H1 (cell line): ENCODE data around the gene DNASE1L1. TPM values are rescaled to one million over a fixed set of nuclear protein-coding genes. Genes with fewer than 3 reads are reported as not detected.

Experiments used
- CTCF ChIA-PET: fragments of 300-600 bp; sonication (Branson Sonifier 250); formaldehyde crosslinking; loops from one replicate; lab custom pipeline; 2021; ENCODE audit not compliant: partially characterized antibody; lab: Charles Lee
- POLR2A ChIA-PET: fragments of 300-600 bp; sonication (Branson Sonifier 250); formaldehyde crosslinking; loops from one replicate; lab custom pipeline; 2021; ENCODE audit warnings: inconsistent platforms; ENCODE audit not compliant: partially characterized antibody; lab: Charles Lee
- DNase-seq, 2 experiments: peaks; one replicate each; pipeline versions ENCODE4 v3.0.0 to v3.0.0-alpha.2; 2010 to 2022; ENCODE audit warnings: low spot score in 2 of 2, low read depth in 1 of 2, mixed read lengths in 1 of 2
- FAIRE-seq: peaks from 2 replicates; lab custom pipeline; 2011; peaks lifted over from hg19 to GRCh38; lab: Jason Lieb, UNC
- H2AFZ ChIP-seq: 2 replicates; pipeline ENCODE4 v1.8.1; 2012; ENCODE audit warnings: low read length, inconsistent platforms
- H2AK5ac ChIP-seq: 2 replicates; pipeline ENCODE4 v1.6.1; 2013; ENCODE audit warnings: low read depth, low read length
- H2BK120ac ChIP-seq: replicated peaks from 2 replicates; pipeline ENCODE3; 2013; ENCODE audit warnings: low read depth, low read length, inconsistent platforms
- H2BK12ac ChIP-seq: 2 replicates; pipeline ENCODE4 v1.6.1; 2013; ENCODE audit warnings: low read depth, low read length
- H2BK15ac ChIP-seq: 2 replicates; pipeline ENCODE4 v1.6.1; 2013; ENCODE audit warnings: low read length
- H2BK20ac ChIP-seq: 2 replicates; pipeline ENCODE4 v1.6.1; 2013; ENCODE audit warnings: low read length
- H2BK5ac ChIP-seq: 2 replicates; pipeline ENCODE4 v1.6.1; 2013; ENCODE audit warnings: low read depth, low read length
- H3K14ac ChIP-seq: 2 replicates; pipeline ENCODE4 v1.6.1; 2013; ENCODE audit warnings: inconsistent platforms; ENCODE audit not compliant: insufficient read length
- H3K18ac ChIP-seq: 2 replicates; pipeline ENCODE4 v1.6.1; 2013; ENCODE audit warnings: low read length; ENCODE audit errors: extremely low read depth
- H3K23ac ChIP-seq: 2 replicates; pipeline ENCODE4 v1.6.1; 2013; ENCODE audit warnings: inconsistent platforms; ENCODE audit not compliant: insufficient read length
- H3K23me2 ChIP-seq: 2 replicates; pipeline ENCODE4 v1.6.1; 2013; ENCODE audit warnings: low read depth, low read length
- H3K27ac ChIP-seq: 2 replicates; pipeline ENCODE4 v1.6.1; 2011; ENCODE audit warnings: low read depth, low read length, inconsistent platforms
- H3K27me3 ChIP-seq, 4 experiments: replicated peaks in 1 of 4; 1 replicate in 1 of 4; 2 replicates in 3 of 4; pipeline versions ENCODE4 v1.6.1 to v1.8.1; 2011 to 2013; ENCODE audit warnings: low read length in 3 of 4, mild to moderate bottlenecking in 3 of 4, inconsistent platforms in 2 of 4, mixed read lengths in 2 of 4, moderate library complexity in 1 of 4; ENCODE audit not compliant: control insufficient read depth in 3 of 4, insufficient read depth in 3 of 4; ENCODE audit errors: extremely low read depth in 1 of 4
- H3K36me3 ChIP-seq, 4 experiments: 2 replicates each; pipeline versions ENCODE4 v1.6.1 to v1.8.1; 2011 to 2013; ENCODE audit warnings: mild to moderate bottlenecking in 4 of 4, low read length in 3 of 4, moderate library complexity in 2 of 4, control low read depth in 1 of 4, inconsistent platforms in 1 of 4; ENCODE audit not compliant: insufficient read depth in 4 of 4, control insufficient read depth in 2 of 4
- H3K4ac ChIP-seq: replicated peaks from 2 replicates; pipeline ENCODE3; 2013; ENCODE audit warnings: low read length, low read depth, mixed read lengths, inconsistent platforms; ENCODE audit not compliant: insufficient read length
- H3K4me1 ChIP-seq, 4 experiments: replicated peaks in 1 of 4; 1 replicate in 1 of 4; 2 replicates in 3 of 4; pipeline versions ENCODE4 v1.6.1 to v1.8.1; 2011 to 2013; ENCODE audit warnings: low read length in 3 of 4, inconsistent platforms in 2 of 4, mixed read lengths in 1 of 4; ENCODE audit not compliant: insufficient read depth in 4 of 4, control insufficient read depth in 3 of 4
- H3K4me2 ChIP-seq, 2 experiments: 2 replicates each; pipeline versions ENCODE4 v1.6.1 to v1.8.1; 2011 to 2013; ENCODE audit warnings: low read depth in 2 of 2, low read length in 2 of 2, control low read depth in 1 of 2, inconsistent platforms in 1 of 2, mild to moderate bottlenecking in 1 of 2; ENCODE audit not compliant: insufficient read depth in 1 of 2
- H3K4me3 ChIP-seq, 4 experiments: fragments of 200-600, 300-600 bp in 1 of 4; sonication (generic), shearing (Covaris generic), sonication (Bioruptor Twin) in 1 of 4; 2 replicates each; pipeline versions ENCODE4 v1.5.1 to v1.8.1; 2011 to 2016; ENCODE audit warnings: low read length in 4 of 4, low read depth in 3 of 4, control low read depth in 2 of 4, inconsistent platforms in 2 of 4, mild to moderate bottlenecking in 2 of 4, mixed read lengths in 1 of 4, moderate library complexity in 1 of 4; ENCODE audit not compliant: insufficient read depth in 2 of 4; ENCODE audit errors: extremely low read depth in 1 of 4
- H3K56ac ChIP-seq: replicated peaks from 2 replicates; pipeline ENCODE3; 2013; ENCODE audit warnings: low read depth, mild to moderate bottlenecking, mixed read lengths, low read length, inconsistent platforms; ENCODE audit not compliant: insufficient read length
- H3K79me1 ChIP-seq: 2 replicates; pipeline ENCODE4 v1.6.1; 2013; ENCODE audit warnings: low read depth, low read length, control low read depth
- H3K79me2 ChIP-seq, 2 experiments: 2 replicates each; pipeline versions ENCODE4 v1.6.1 to v1.8.1; 2012 to 2013; ENCODE audit warnings: low read length in 2 of 2, mild to moderate bottlenecking in 2 of 2, inconsistent platforms in 1 of 2; ENCODE audit not compliant: insufficient read depth in 2 of 2, control insufficient read depth in 1 of 2
- H3K9ac ChIP-seq, 4 experiments: replicated peaks in 1 of 4; 1 replicate in 1 of 4; 2 replicates in 3 of 4; pipeline versions ENCODE4 v1.6.1 to v1.8.1; 2011 to 2013; ENCODE audit warnings: low read depth in 3 of 4, low read length in 3 of 4, control low read depth in 2 of 4, mild to moderate bottlenecking in 2 of 4, moderate library complexity in 2 of 4, inconsistent platforms in 1 of 4; ENCODE audit errors: extremely low read depth in 1 of 4
- H3K9me3 ChIP-seq, 2 experiments: 2 replicates each; pipeline versions ENCODE4 v1.6.1 to v1.8.1; 2012 to 2013; ENCODE audit warnings: mild to moderate bottlenecking in 2 of 2, moderate library complexity in 2 of 2, control low read depth in 1 of 2, inconsistent platforms in 1 of 2, low read depth in 1 of 2, low read length in 1 of 2, mixed read lengths in 1 of 2; ENCODE audit not compliant: insufficient read depth in 2 of 2
- H4K20me1 ChIP-seq, 2 experiments: replicated peaks in 1 of 2; 2 replicates each; pipeline versions ENCODE3 to v1.8.1; 2011 to 2013; ENCODE audit warnings: inconsistent platforms in 2 of 2, low read length in 2 of 2, mild to moderate bottlenecking in 1 of 2; ENCODE audit not compliant: insufficient read depth in 2 of 2, control insufficient read depth in 1 of 2
- H4K5ac ChIP-seq: 2 replicates; pipeline ENCODE4 v1.6.1; 2013; ENCODE audit warnings: low read length, low read depth, mixed read lengths, inconsistent platforms; ENCODE audit not compliant: insufficient read length
- H4K8ac ChIP-seq: 2 replicates; pipeline ENCODE4 v1.8.0; 2013; ENCODE audit warnings: mild to moderate bottlenecking, moderate library complexity, low read length, inconsistent platforms; ENCODE audit not compliant: insufficient read depth; ENCODE audit errors: extremely low read depth
- H4K91ac ChIP-seq: replicated peaks from 2 replicates; pipeline ENCODE3; 2013; ENCODE audit warnings: low read length, mixed read lengths, inconsistent platforms; ENCODE audit not compliant: insufficient read length
- CHD2 ChIP-seq: IDR thresholded peaks from 2 replicates; pipeline ENCODE4 v1.6.1; 2012; ENCODE audit warnings: low read length, improper control_type of control experiment
- GTF2F1 ChIP-seq: IDR thresholded peaks from 2 replicates; pipeline ENCODE4 v1.6.1; 2012; ENCODE audit warnings: low read depth, low read length, improper control_type of control experiment, borderline replicate concordance
- POLR2A ChIP-seq, 2 experiments: IDR thresholded peaks; 1 replicate in 1 of 2; 2 replicates in 1 of 2; pipeline ENCODE4 v1.6.1; 2011; ENCODE audit warnings: low read depth in 2 of 2, low read length in 2 of 2, mild to moderate bottlenecking in 2 of 2; ENCODE audit errors: control extremely low read depth in 1 of 2
- POLR2AphosphoS5 ChIP-seq: IDR thresholded peaks from 2 replicates; pipeline ENCODE4 v1.6.1; 2011; ENCODE audit warnings: low read depth, low read length
- RBBP5 ChIP-seq: IDR thresholded peaks from 2 replicates; pipeline ENCODE4 v1.7.1; 2012; ENCODE audit warnings: low read depth, mild to moderate bottlenecking, inconsistent platforms, low read length, moderate library complexity, borderline replicate concordance
- RXRA ChIP-seq: IDR thresholded peaks from 2 replicates; pipeline ENCODE4 v1.6.1; 2011; ENCODE audit warnings: low read depth, mild to moderate bottlenecking, low read length, moderate library complexity; ENCODE audit not compliant: insufficient read depth
- WGBS, 2 experiments: shearing (Covaris generic) in 1 of 2; methylation state at CpG; one replicate each; pipeline versions ENCODE4 v1.1.6 to v1.1.7; 2013 to 2015; ENCODE audit warnings: low lambda C conversion rate in 2 of 2, mixed read lengths in 2 of 2, inconsistent platforms in 1 of 2, low coverage in 1 of 2, missing lambda C conversion rate in 1 of 2; ENCODE audit not compliant: insufficient replicate concordance in 2 of 2, insufficient coverage in 1 of 2, insufficient read length in 1 of 2; ENCODE audit errors: extremely low coverage in 1 of 2, missing lambda C conversion rate in 1 of 2; 5-methylcytosine and 5-hydroxymethylcytosine counted together
- polyA plus RNA-seq, 7 experiments: library from polyadenylated mRNA; depleted of rRNA in 3 of 7; stranded (reverse) in 5 of 7; unstranded in 2 of 7; fragments of >200 nt in 5 of 7; fragments of 200-250 nt in 2 of 7; gene quantifications; 1 replicate in 5 of 7; 2 replicates in 1 of 7; 4 replicates in 1 of 7; pipeline versions ENCODE4 v1.2.1 to v1.2.3, GENCODE V29; 2011 to 2013; ENCODE audit warnings: missing spikeins in 2 of 7, mixed read lengths in 2 of 7
- total RNA-seq: library from RNA; stranded (reverse); fragmentation: NEBNext Ultra II Directional; extraction: Animal tissue kit (Norgen Biotek cat#: 25700); gene quantifications from 2 replicates; pipeline ENCODE4 v1.2.1, GENCODE V29; 2021

Gene DNASE1L1
- total and polyA plus RNA-seq, 2 of the 8 experiments (the other 6 are each of a cell fraction or from before 2014, with no cell fraction given), result 8.7 to 30.0 TPM

DNA sequence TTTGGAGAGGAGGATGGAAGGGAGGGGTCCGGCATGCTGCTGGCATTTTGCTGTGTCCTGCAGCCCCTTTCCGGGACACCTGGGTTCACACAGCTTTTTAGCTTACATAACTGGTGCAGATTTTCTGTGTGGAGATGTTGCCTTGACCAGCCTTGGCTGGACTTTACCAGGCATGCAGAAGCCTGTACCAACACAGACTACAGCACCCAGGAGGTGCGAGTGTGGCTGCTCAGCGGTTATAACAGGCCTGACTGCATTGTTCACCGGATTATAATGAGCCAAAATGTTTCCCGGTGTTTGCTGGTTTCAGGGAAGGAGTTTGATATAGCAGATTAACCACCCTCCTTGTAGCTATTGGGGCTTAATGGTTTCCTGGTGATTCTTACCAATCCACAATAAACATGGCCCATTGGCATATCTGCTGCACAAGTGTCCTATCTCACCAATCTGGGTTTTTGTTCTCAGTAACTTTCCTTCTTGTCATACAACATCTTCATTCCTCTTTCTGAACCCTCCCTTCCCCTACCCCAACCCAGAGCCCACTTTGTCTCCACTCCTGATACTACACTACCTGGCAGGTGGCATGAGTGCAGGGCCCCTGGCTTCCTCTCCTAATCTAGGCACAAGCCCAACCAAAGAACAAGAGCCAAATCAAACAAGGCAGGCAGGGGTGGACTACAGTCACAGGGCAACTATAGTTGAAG is 7.0 kb downstream of the DNASE1L1 start:
- 79% methylated on average over 5 of the region's 6 CpGs; no CpG with 5 or more reads in 1 of the 2 experiments for WGBS, 2 experiments

More for the DNA sequence above, 7.0 kb downstream of the DNASE1L1 start:
- H3K36me3 ChIP-seq, result peaks cover 13 to 25% (median 19%) of the 10 kb centered on the region in 4 experiments
- H3K4me1 ChIP-seq, result peaks cover 0 to 6% (median 0%) of the 10 kb centered on the region in 4 experiments; a peak in 2 of 7 replicates
- no peak overlapping the region for H3K18ac ChIP-seq
- H3K4me2 ChIP-seq, result no peak overlapping the region
- CTCF ChIA-PET, result interaction anchor here (0.8 kb wide), 1 partner anchor 28 kb away, joined by 3 read pairs; no protein-coding TSS in a partner anchor
- H3K4ac ChIP-seq, result no peak overlapping the region
- peaks cover 3 to 4% of the 10 kb centered on the region in 2 experiments for H4K20me1 ChIP-seq
- H3K23me2 ChIP-seq, result peaks cover 6% of the 10 kb centered on the region; the same call in 1 of the 2 replicates
- no peak overlapping the region for H4K8ac ChIP-seq
- H3K56ac ChIP-seq, result no peak overlapping the region
- DNase-seq (no peak), FAIRE-seq (no peak)
- H2BK120ac ChIP-seq, result no peak overlapping the region
- H3K9me3 ChIP-seq, result no peaks in the 10 kb centered on the region
- no peak overlapping the region for H2AK5ac ChIP-seq
- no peak overlapping the region for H3K27ac ChIP-seq
- no peaks in the 10 kb centered on the region for H3K27me3 ChIP-seq
- no peak overlapping the region for H3K9ac ChIP-seq
- H3K23ac ChIP-seq, result no peak overlapping the region
- H4K5ac ChIP-seq, result no peak overlapping the region
- H3K79me2 ChIP-seq, result peaks cover 0 to 15% of the 10 kb centered on the region in 2 experiments; a peak in 2 of 4 replicates
- no peak overlapping the region for H2BK15ac ChIP-seq
- H2BK12ac ChIP-seq, result no peak overlapping the region
- H3K4me3 ChIP-seq, result no peak overlapping the region
- no peak overlapping the region for H2BK5ac ChIP-seq
- no peak overlapping the region for H3K14ac ChIP-seq
- no peak overlapping the region for H2BK20ac ChIP-seq
- H2AFZ ChIP-seq, result no peak overlapping the region
- H4K91ac ChIP-seq, result no peak overlapping the region
- TF ChIP-seq RBBP5 (no peak), POLR2AphosphoS5 (peak; percentile 89), CHD2 (peak; percentile 43; the same call in 1 of the 2 replicates), POLR2A (IDR thresholded peaks at IDR 0.05; ENCODE audit: control extremely low read depth in 1 of 2, low read depth in 2 of 2, low read length in 2 of 2) (peak in 1 of 2 experiments; percentile 52; a peak in 2 of 3 replicates), RXRA (no peak), GTF2F1 (no peak)
- TF ChIP-seq, all 59 proteins: peak for 3
- POLR2A ChIA-PET, result interaction anchor here (0.7 to 8.4 kb wide), 19 partner anchors 7 to 137 kb away, joined by 3 to 124 read pairs (median 4); partner anchors contain the start of genes DNASE1L1, EMD, FLNA and PLXNA3
- no peaks in the 10 kb centered on the region for H3K79me1 ChIP-seq
